HG03135 (cell line): ENCODE measurements around the gene PKN1.
A peak's percentile ranks its signal among the peaks of the same experiment; 100 is the strongest.
"Not testable (repeated sequence)": the region's sequence is repeated elsewhere in the genome, so short reads cannot be mapped to it uniquely, and the experiment has no call there.

Experiments
- ATAC-seq: cut with Tn5 transposase; IDR thresholded peaks from one replicate; pipeline ENCODE4 v1.9.1; 2021; ENCODE audit warnings: mild to moderate bottlenecking, moderate library complexity; ENCODE audit not compliant: unreplicated experiment

Gene PKN1

GRCh38 chr19:14479309-14479974, 46.3 kb downstream of the PKN1 start:
- no peak for ATAC-seq

GRCh38 chr19:14479975-14480699, 47.0 kb downstream of the PKN1 start:
- ATAC-seq = no peak

- ATAC-seq = no peak
Measured at GRCh38 chr19:14480700-14481079, 47.6 kb downstream of the PKN1 start.

GRCh38 chr19:14482172-14482941, 49.3 kb downstream of the PKN1 start:
- ATAC-seq = no peak

- no peak for ATAC-seq
Measured at GRCh38 chr19:14487370-14488125, 54.4 kb downstream of the PKN1 start.

- no peak for ATAC-seq
Measured at GRCh38 chr19:14492756-14493337, 59.7 kb downstream of the PKN1 start.

GRCh38 chr19:14494411-14494810, 61.3 kb downstream of the PKN1 start:
- no peak for ATAC-seq

- no peak for ATAC-seq
Measured at GRCh38 chr19:14494910-14495671, 62.0 kb downstream of the PKN1 start.

GRCh38 chr19:14495672-14496028, 62.5 kb downstream of the PKN1 start:
- ATAC-seq = no peak

- ATAC-seq = peak; percentile 84
Measured at GRCh38 chr19:14496029-14496833, 63.1 kb downstream of the PKN1 start, which contains the start of gene GIPC1. Gene GIPC1, minus strand, starts transcription at chr19:14496127. Its CDS starts 13,151 bp downstream, at chr19:14482976.

- ATAC-seq = no peak
Measured at GRCh38 chr19:14496834-14497227, 63.7 kb downstream of the PKN1 start.

GRCh38 chr19:14497228-14497921, 64.3 kb downstream of the PKN1 start:
- no peak for ATAC-seq

- no peak for ATAC-seq
Measured at GRCh38 chr19:14502334-14503092, 69.4 kb downstream of the PKN1 start.

- no peak for ATAC-seq
Measured at GRCh38 chr19:14503285-14503684, 70.2 kb downstream of the PKN1 start.

- not testable (repeated sequence) for ATAC-seq
Measured at GRCh38 chr19:14504575-14504974, 71.5 kb downstream of the PKN1 start.

GRCh38 chr19:14505488-14506239, 72.6 kb downstream of the PKN1 start:
- ATAC-seq = no peak
